ENCODE measurements around the gene FHL2.

GRCh38 chr2:105344704-105345345, 54.0 kb downstream of the FHL2 start:
- TF ChIP-seq RARB (CRISPR knock-in tag; IDR thresholded peaks at IDR 0.05) (no peak), ZFP30 (CRISPR knock-in tag; IDR thresholded peaks at IDR 0.05) (no peak), PATZ1 (CRISPR knock-in tag; IDR thresholded peaks at IDR 0.05; ENCODE audit: borderline replicate concordance) (no peak), CREB5 (CRISPR knock-in tag; IDR thresholded peaks at IDR 0.05; ENCODE audit: low read depth) (no peak), CSDC2 (CRISPR knock-in tag; IDR thresholded peaks at IDR 0.05) (no peak), ZFP3 (CRISPR knock-in tag; IDR thresholded peaks at IDR 0.05) (no peak), ZNF70 (CRISPR knock-in tag; IDR thresholded peaks at IDR 0.05) (no peak), ZNF565 (CRISPR knock-in tag; conservative IDR thresholded peaks at IDR 0.05; ENCODE audit: low read depth) (no peak), OSR1 (CRISPR knock-in tag; IDR thresholded peaks at IDR 0.05) (no peak)
